IMR-90 (cell line): ENCODE measurements around the gene NUP42. TPM values are rescaled to one million over a fixed set of nuclear protein-coding genes. Genes with fewer than 3 reads are reported as not detected.

Source experiments
- ATAC-seq: fragments of 200-7000 bp; cut with Tn5 transposase; 2 replicates; pipeline ENCODE4 v1.9.1; 2020; ENCODE audit warnings: low read depth, mild to moderate bottlenecking, moderate library complexity
- BruUV-seq: library from RNA; stranded (reverse); fragments of 400-500 nt; replicated peaks from 2 replicates; lab custom pipeline; 2021; lab: Mats Ljungman, UMichigan
- CTCF ChIA-PET: fragments of 300-600 bp; formaldehyde crosslinking; extraction: SDS; loops from one replicate; lab custom pipeline; 2021; ENCODE audit warnings: antibody characterized with exemption; lab: Yijun Ruan, JAX
- POLR2A ChIA-PET: fragments of 300-600 bp; sonication (Branson Sonifier 250); formaldehyde crosslinking; loops from one replicate; lab custom pipeline; 2022; ENCODE audit warnings: antibody characterized with exemption; ENCODE audit not compliant: unreplicated experiment; lab: Charles Lee
- DNase-seq: peaks from one replicate; pipeline ENCODE4 v3.0.0; 2013
- H2AFZ ChIP-seq: replicated peaks from 2 replicates; pipeline ENCODE3; 2013; ENCODE audit warnings: low read length, mild to moderate bottlenecking; ENCODE audit not compliant: poor library complexity
- H2AK5ac ChIP-seq: 2 replicates; pipeline ENCODE4 v1.6.1; 2013; ENCODE audit warnings: low read depth, low read length, inconsistent platforms
- H2AK9ac ChIP-seq: replicated peaks from 2 replicates; pipeline ENCODE3; 2013; ENCODE audit warnings: mild to moderate bottlenecking, low read depth, low read length, moderate library complexity; ENCODE audit not compliant: poor library complexity
- H2BK120ac ChIP-seq: 2 replicates; pipeline ENCODE4 v1.6.1; 2013; ENCODE audit warnings: low read depth, low read length, inconsistent platforms
- H2BK15ac ChIP-seq: 3 replicates; pipeline ENCODE4 v1.6.1; 2013; ENCODE audit warnings: low read depth, low read length, inconsistent platforms
- H2BK20ac ChIP-seq: 2 replicates; pipeline ENCODE4 v1.6.1; 2013; ENCODE audit warnings: low read depth, mild to moderate bottlenecking, inconsistent platforms, low read length, moderate library complexity
- H2BK5ac ChIP-seq: 2 replicates; pipeline ENCODE4 v1.6.1; 2013; ENCODE audit warnings: mild to moderate bottlenecking, low read depth, low read length, inconsistent platforms; ENCODE audit not compliant: poor library complexity, severe bottlenecking
- H3K14ac ChIP-seq: replicated peaks from 2 replicates; pipeline ENCODE4 v1.6.1; 2013; ENCODE audit warnings: low read depth, low read length, inconsistent platforms
- H3K18ac ChIP-seq: 2 replicates; pipeline ENCODE4 v1.6.1; 2013; ENCODE audit warnings: low read depth, low read length, control low read depth
- H3K23ac ChIP-seq: 2 replicates; pipeline ENCODE4 v1.6.1; 2013; ENCODE audit warnings: low read depth, low read length, inconsistent platforms
- H3K27ac ChIP-seq: 2 replicates; pipeline ENCODE4 v1.5.1; 2013; ENCODE audit warnings: mild to moderate bottlenecking, control low read depth, low read length; ENCODE audit not compliant: insufficient read depth
- H3K27me3 ChIP-seq: 2 replicates; pipeline ENCODE4 v1.6.1; 2013; ENCODE audit warnings: low read length; ENCODE audit not compliant: control insufficient read depth, insufficient read depth
- H3K36me3 ChIP-seq: 2 replicates; pipeline ENCODE4 v1.6.1; 2013; ENCODE audit warnings: low read length, mixed read lengths; ENCODE audit not compliant: control insufficient read depth, insufficient read depth
- H3K4ac ChIP-seq: 2 replicates; pipeline ENCODE4 v1.6.1; 2013; ENCODE audit warnings: low read depth, low read length, inconsistent platforms
- H3K4me1 ChIP-seq: 2 replicates; pipeline ENCODE4 v1.6.1; 2013; ENCODE audit warnings: low read length, mixed read lengths; ENCODE audit not compliant: control insufficient read depth, insufficient read depth
- H3K4me2 ChIP-seq: 2 replicates; pipeline ENCODE4 v1.6.1; 2013; ENCODE audit warnings: low read depth, mild to moderate bottlenecking, control low read depth, low read length, moderate library complexity
- H3K4me3 ChIP-seq: 2 replicates; pipeline ENCODE4 v1.5.1; 2013; ENCODE audit warnings: low read depth, mild to moderate bottlenecking, control low read depth, low read length, moderate library complexity; ENCODE audit not compliant: insufficient read depth
- H3K56ac ChIP-seq: 2 replicates; pipeline ENCODE4 v1.6.1; 2013; ENCODE audit warnings: low read length, inconsistent platforms; ENCODE audit not compliant: insufficient read depth; ENCODE audit errors: extremely low read depth
- H3K79me1 ChIP-seq, 2 experiments: 2 replicates each; pipeline ENCODE4 v1.6.1; 2013; ENCODE audit warnings: low read length in 2 of 2, inconsistent platforms in 1 of 2, low read depth in 1 of 2
- H3K9ac ChIP-seq: 2 replicates; pipeline ENCODE4 v1.6.1; 2013; ENCODE audit warnings: low read depth, low read length, control low read depth
- H3K9me1 ChIP-seq: 2 replicates; pipeline ENCODE4 v1.6.1; 2013; ENCODE audit warnings: low read length, inconsistent platforms; ENCODE audit not compliant: insufficient read depth
- H3K9me3 ChIP-seq: 2 replicates; pipeline ENCODE4 v1.6.1; 2013; ENCODE audit warnings: low read length; ENCODE audit not compliant: control insufficient read depth, insufficient read depth
- H4K20me1 ChIP-seq: 2 replicates; pipeline ENCODE4 v1.6.1; 2013; ENCODE audit warnings: low read length, inconsistent platforms; ENCODE audit not compliant: insufficient read depth
- H4K5ac ChIP-seq: 2 replicates; pipeline ENCODE4 v1.6.1; 2013; ENCODE audit warnings: mild to moderate bottlenecking, low read depth, low read length, control low read depth
- H4K8ac ChIP-seq, 2 experiments: 2 replicates each; pipeline ENCODE4 v1.6.1; 2013; ENCODE audit warnings: low read depth in 2 of 2, low read length in 2 of 2, control low read depth in 1 of 2, inconsistent platforms in 1 of 2
- H4K91ac ChIP-seq: 2 replicates; pipeline ENCODE4 v1.6.1; 2013; ENCODE audit warnings: low read depth, low read length, inconsistent platforms; ENCODE audit not compliant: insufficient read depth
- BHLHE40 ChIP-seq: fragments of 150-350 bp; IDR thresholded peaks from 2 replicates; pipeline ENCODE4 v1.6.1; 2016; ENCODE audit warnings: mild to moderate bottlenecking, low read depth, low read length
- CEBPB ChIP-seq: IDR thresholded peaks from 2 replicates; pipeline ENCODE4 v1.6.1; 2012; ENCODE audit warnings: low read depth, low read length, improper control_type of control experiment
- CHD1 ChIP-seq: IDR thresholded peaks from 2 replicates; pipeline ENCODE4 v1.6.1; 2012; ENCODE audit warnings: low read depth, low read length, improper control_type of control experiment
- CTCF ChIP-seq: conservative IDR thresholded peaks from 2 replicates; pipeline ENCODE4 v1.5.1; 2012; ENCODE audit warnings: mild to moderate bottlenecking, low read depth, low read length, improper control_type of control experiment
- ELK1 ChIP-seq: fragments of 150-350 bp; IDR thresholded peaks from 2 replicates; pipeline ENCODE4 v1.6.1; 2016; ENCODE audit warnings: low read depth, mild to moderate bottlenecking, low read length, moderate library complexity, borderline replicate concordance
- FOS ChIP-seq: fragments of 150-350 bp; IDR thresholded peaks from 2 replicates; pipeline ENCODE4 v1.6.1; 2016; ENCODE audit warnings: low read depth, low read length
- MAFK ChIP-seq: IDR thresholded peaks from 2 replicates; pipeline ENCODE4 v1.6.1; 2012; ENCODE audit warnings: low read depth, low read length, improper control_type of control experiment
- MAZ ChIP-seq: IDR thresholded peaks from 2 replicates; pipeline ENCODE4 v1.6.1; 2012; ENCODE audit warnings: low read depth, mild to moderate bottlenecking, low read length, improper control_type of control experiment, moderate library complexity, borderline replicate concordance
- MXI1 ChIP-seq: IDR thresholded peaks from 2 replicates; pipeline ENCODE4 v1.6.1; 2012; ENCODE audit warnings: low read depth, mild to moderate bottlenecking, low read length, moderate library complexity, borderline replicate concordance
- NFE2L2 ChIP-seq: fragments of 150-350 bp; IDR thresholded peaks from 2 replicates; pipeline ENCODE4 v1.6.1; 2016; ENCODE audit warnings: low read depth, mild to moderate bottlenecking, low read length
- POLR2A ChIP-seq: IDR thresholded peaks from 2 replicates; pipeline ENCODE4 v1.6.1; 2012; ENCODE audit warnings: mild to moderate bottlenecking, low read depth, low read length
- RAD21 ChIP-seq: IDR thresholded peaks from 2 replicates; pipeline ENCODE4 v1.6.1; 2012; ENCODE audit warnings: low read length, improper control_type of control experiment
- RCOR1 ChIP-seq: IDR thresholded peaks from 2 replicates; pipeline ENCODE4 v1.6.1; 2012; ENCODE audit warnings: mild to moderate bottlenecking, low read length, improper control_type of control experiment; ENCODE audit not compliant: insufficient replicate concordance
- RFX5 ChIP-seq: IDR thresholded peaks from 2 replicates; pipeline ENCODE4 v1.8.0; 2012; ENCODE audit warnings: low read depth, mild to moderate bottlenecking, low read length, moderate library complexity
- SMC3 ChIP-seq: fragments of 150-350 bp; IDR thresholded peaks from 2 replicates; pipeline ENCODE4 v1.6.1; 2016; ENCODE audit warnings: low read depth, mild to moderate bottlenecking, antibody characterized with exemption, low read length, moderate library complexity
- USF2 ChIP-seq: fragments of 150-350 bp; IDR thresholded peaks from 2 replicates; pipeline ENCODE4 v1.6.1; 2017; ENCODE audit warnings: mild to moderate bottlenecking, antibody characterized with exemption, low read length, low read depth
- WGBS, 2 experiments: methylation state at CpG; one replicate each; pipeline versions ENCODE4 v1.1.5 to v1.1.7; 2013; ENCODE audit warnings: missing lambda C conversion rate in 2 of 2; ENCODE audit not compliant: insufficient read length in 1 of 2; ENCODE audit errors: extremely low coverage in 2 of 2; 5-methylcytosine and 5-hydroxymethylcytosine counted together
- dilution Hi-C: fragments of 300-500 bp; cut with HindIII; formaldehyde crosslinking; loops from one replicate; pipeline ENCODE4 v1.14.3; 2018; ENCODE audit warnings: low sequenced_read_pairs; ENCODE audit not compliant: unreplicated experiment
- in situ Hi-C: fragments of 300-500 bp; cut with MboI; formaldehyde crosslinking; loops from 3 replicates; pipeline ENCODE4 v1.14.3; 2019; ENCODE audit warnings: low sequenced_read_pairs, inconsistent platforms, mixed read lengths
- intact Hi-C: fragments of 100-400 bp; cut with micrococcal nuclease; formaldehyde crosslinking; loops from 2 replicates; pipeline ENCODE4 v1.10.0; 2022
- polyA plus RNA-seq, 3 experiments: library from polyadenylated mRNA; depleted of rRNA; stranded (reverse); fragments of >200 nt; gene quantifications; 2 replicates each; pipeline ENCODE4 v1.2.3, GENCODE V29; 2012; ENCODE audit warnings: low replicate concordance in 1 of 3
- total RNA-seq: library from RNA; depleted of rRNA; stranded (reverse); fragments of >200 nt; gene quantifications from 2 replicates; pipeline ENCODE4 v1.2.3, GENCODE V29; 2012

Gene NUP42
- total and polyA plus RNA-seq, 2 of the 4 experiments (the other 2 are of a cell fraction), result 17.3 to 22.6 TPM

GRCh38 chr7:23191022-23191421 is 9.2 kb downstream of the NUP42 start:
- dilution Hi-C loops (no loop called here), intact Hi-C loops (no loop called here), in situ Hi-C loops (no loop called here)
- Histone ChIP-seq H3K4ac (no peak overlapping the region), H3K14ac (no peak overlapping the region), H2BK20ac (no peak overlapping the region), H3K36me3 (peaks cover 29% of the 10 kb centered on the region), H3K27me3 (no peaks in the 10 kb centered on the region), H2AFZ (no peak overlapping the region), H3K79me1 (peaks cover 6 to 14% of the 10 kb centered on the region in 2 experiments), H2BK5ac (no peak overlapping the region), H2BK120ac (no peak overlapping the region), H3K4me3 (no peak overlapping the region), H3K9me1 (no peaks in the 10 kb centered on the region), H3K56ac (no peak overlapping the region), H4K5ac (no peak overlapping the region), H2BK15ac (no peak overlapping the region), H2AK9ac (no peak overlapping the region), H3K27ac (no peak overlapping the region), H4K91ac (no peak overlapping the region), H3K18ac (no peak overlapping the region), H3K4me1 (no peaks in the 10 kb centered on the region), H2AK5ac (no peak overlapping the region), H4K8ac (no peak overlapping the region), H3K23ac (no peak overlapping the region), H3K4me2 (no peak overlapping the region), H3K9ac (no peak overlapping the region), H4K20me1 (no peaks in the 10 kb centered on the region), H3K9me3 (no peaks in the 10 kb centered on the region)
- no peak for DNase-seq
- no TSS peak for BruUV-seq
- no peak; the same call in 1 of the 2 replicates for ATAC-seq
- POLR2A ChIA-PET, result no interaction called here
- WGBS, 2 experiments, result 67% methylated on average over 1 of the region's 2 CpGs; no CpG with 5 or more reads in 1 of the 2 experiments
- TF ChIP-seq POLR2A, result no peak
- TF ChIP-seq CTCF, result no peak
- TF ChIP-seq ELK1, result no peak
- no peak for TF ChIP-seq MXI1
- TF ChIP-seq MAFK, result no peak
- TF ChIP-seq BHLHE40, result no peak
- TF ChIP-seq SMC3, result no peak
- no peak for TF ChIP-seq NFE2L2
- no peak for TF ChIP-seq CEBPB
- no peak for TF ChIP-seq RFX5
- TF ChIP-seq RAD21, result no peak
- no peak for TF ChIP-seq USF2
- TF ChIP-seq FOS, result no peak
- TF ChIP-seq CHD1, result no peak
- TF ChIP-seq RCOR1, result no peak
- no peak for TF ChIP-seq MAZ
- CTCF ChIA-PET, result no interaction called here
